GM23338 (cell line): ENCODE results near the gene MICB.

Source experiments
- CREB1 ChIP-seq: fragments of 250-450 bp; sonication (Bioruptor Pico); IDR thresholded peaks from 2 replicates; pipeline ENCODE4 v1.5.0; 2020; ENCODE audit warnings: low read depth, mild to moderate bottlenecking, moderate library complexity
- EZH2 ChIP-seq: fragments of 200-600 bp; sonication (generic); IDR thresholded peaks from one replicate; pipeline ENCODE4 v1.8.0; 2017; ENCODE audit warnings: antibody characterized with exemption, mild to moderate bottlenecking, low read depth; ENCODE audit not compliant: unreplicated experiment
- POLR2AphosphoS5 ChIP-seq: IDR thresholded peaks from 2 replicates; pipeline ENCODE4 v1.6.1; 2016; ENCODE audit warnings: antibody characterized with exemption, low read depth
- TF ChIP-seq, protein P1 (sequence below), 2 experiments: fragments of 200-600 bp in 1 of 2; sonication (generic) in 1 of 2; conservative IDR thresholded peaks; 2 replicates each; pipeline versions ENCODE4 v1.5.1 to v1.6.1; 2016 to 2017; ENCODE audit warnings: antibody characterized with exemption in 2 of 2, low read depth in 2 of 2, mild to moderate bottlenecking in 2 of 2, moderate library complexity in 1 of 2

DNA sequence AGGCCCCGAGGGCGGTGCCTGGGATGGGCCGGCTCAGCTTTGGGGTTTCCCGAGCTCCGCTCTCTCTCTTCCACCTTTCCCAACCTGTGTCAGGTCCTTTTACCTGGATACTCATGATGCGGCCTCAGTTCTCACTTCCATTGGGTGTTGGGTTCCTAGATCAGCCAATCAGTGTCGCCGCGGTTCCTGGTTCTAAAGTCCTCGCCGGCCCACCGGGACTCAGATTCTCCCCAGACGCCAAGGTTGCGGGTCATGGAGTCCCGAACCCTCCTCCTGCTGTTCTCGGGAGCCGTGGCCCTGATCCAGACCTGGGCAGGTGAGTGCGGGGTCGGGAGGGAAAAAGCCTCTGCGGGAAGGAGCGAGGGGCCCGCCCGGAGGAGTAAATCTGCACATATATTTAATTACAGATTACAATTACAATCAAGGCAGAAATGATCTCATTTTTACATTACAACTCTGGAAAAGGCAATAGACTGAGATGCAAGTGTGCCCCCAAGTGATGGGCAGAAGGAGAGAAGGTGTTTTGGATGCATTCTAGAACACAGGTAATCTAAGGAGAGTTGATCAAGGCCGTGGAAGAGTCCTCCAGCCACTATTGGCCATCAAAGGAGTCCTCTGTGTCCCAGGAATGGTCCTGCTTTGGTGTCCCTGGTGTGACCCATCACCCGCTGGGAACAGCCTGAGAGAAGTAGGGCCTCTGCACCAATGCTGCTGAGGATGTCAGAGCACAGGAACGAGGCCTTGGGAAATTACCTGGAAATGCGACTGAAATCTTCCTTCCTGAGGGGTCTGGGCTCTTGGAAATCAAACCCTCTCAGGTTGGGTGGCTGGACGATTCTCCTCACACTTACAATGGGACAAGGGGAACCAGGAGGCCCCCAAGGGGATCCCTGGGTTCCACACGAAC lies 34.7 kb upstream of the MICB start:
- peak; percentile 89 for TF ChIP-seq POLR2AphosphoS5
- TF ChIP-seq, protein P1, sequence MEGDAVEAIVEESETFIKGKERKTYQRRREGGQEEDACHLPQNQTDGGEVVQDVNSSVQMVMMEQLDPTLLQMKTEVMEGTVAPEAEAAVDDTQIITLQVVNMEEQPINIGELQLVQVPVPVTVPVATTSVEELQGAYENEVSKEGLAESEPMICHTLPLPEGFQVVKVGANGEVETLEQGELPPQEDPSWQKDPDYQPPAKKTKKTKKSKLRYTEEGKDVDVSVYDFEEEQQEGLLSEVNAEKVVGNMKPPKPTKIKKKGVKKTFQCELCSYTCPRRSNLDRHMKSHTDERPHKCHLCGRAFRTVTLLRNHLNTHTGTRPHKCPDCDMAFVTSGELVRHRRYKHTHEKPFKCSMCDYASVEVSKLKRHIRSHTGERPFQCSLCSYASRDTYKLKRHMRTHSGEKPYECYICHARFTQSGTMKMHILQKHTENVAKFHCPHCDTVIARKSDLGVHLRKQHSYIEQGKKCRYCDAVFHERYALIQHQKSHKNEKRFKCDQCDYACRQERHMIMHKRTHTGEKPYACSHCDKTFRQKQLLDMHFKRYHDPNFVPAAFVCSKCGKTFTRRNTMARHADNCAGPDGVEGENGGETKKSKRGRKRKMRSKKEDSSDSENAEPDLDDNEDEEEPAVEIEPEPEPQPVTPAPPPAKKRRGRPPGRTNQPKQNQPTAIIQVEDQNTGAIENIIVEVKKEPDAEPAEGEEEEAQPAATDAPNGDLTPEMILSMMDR (conservative IDR thresholded peaks at IDR 0.05; ENCODE audit: low read depth in 2 of 2) = no peak
- TF ChIP-seq EZH2 = no peak
- peak; percentile 93 for TF ChIP-seq CREB1 (CRISPR knock-in tag)
